K562 (cell line): Measurements from ENCODE around the gene GRAMD2A.

Experiments
- POLR2A ChIP-seq: fragments of 450-650 bp; conservative IDR thresholded peaks from 2 replicates; pipeline ENCODE4 v1.6.1; 2016
- ZNF76 ChIP-seq: fragments of 250-450 bp; sonication (Bioruptor Pico); IDR thresholded peaks from 2 replicates; pipeline ENCODE4 v1.4.0; 2020; ENCODE audit warnings: mild to moderate bottlenecking, moderate library complexity, borderline replicate concordance

GRCh38 chr15:72207558-72208085 lies 10.0 kb upstream of the GRAMD2A start:
- TF ChIP-seq POLR2A (no peak), ZNF76 (CRISPR knock-in tag) (no peak)
